ENCODE measurements around the gene TP63.

GRCh38 chr3:189582179-189582578 lies 49.0 kb upstream of the TP63 start:
- no peak for TF ChIP-seq POLR2AphosphoS5 (IDR thresholded peaks at IDR 0.05)
- no peak for TF ChIP-seq CTCF (IDR thresholded peaks at IDR 0.05)
- no peak for TF ChIP-seq POLR2A (IDR thresholded peaks at IDR 0.05)
- no peak for TF ChIP-seq EP300 (IDR thresholded peaks at IDR 0.05; ENCODE audit: low read depth)
